IPS DF 19.7 (cell line): ENCODE results near the gene ZNF837.

Experiments used
- DNase-seq: peaks from one replicate; pipeline ENCODE4 v3.0.0-alpha.2; 2013; ENCODE audit warnings: low read depth, low spot score

Gene ZNF837

GRCh38 chr19:58319241-58319640 lies 61.6 kb downstream of the ZNF837 start:
- no peak for DNase-seq

- DNase-seq: no peak
Measured at GRCh38 chr19:58318297-58318696, 62.5 kb downstream of the ZNF837 start.
